Measurements from ENCODE around the gene ADRA2C. TPM values are rescaled to one million over a fixed set of nuclear protein-coding genes. Genes with fewer than 3 reads are reported as not detected.

The ADRA2C gene
- total RNA-seq, 1 donor from 2014 or later: 17.2 TPM

DNA sequence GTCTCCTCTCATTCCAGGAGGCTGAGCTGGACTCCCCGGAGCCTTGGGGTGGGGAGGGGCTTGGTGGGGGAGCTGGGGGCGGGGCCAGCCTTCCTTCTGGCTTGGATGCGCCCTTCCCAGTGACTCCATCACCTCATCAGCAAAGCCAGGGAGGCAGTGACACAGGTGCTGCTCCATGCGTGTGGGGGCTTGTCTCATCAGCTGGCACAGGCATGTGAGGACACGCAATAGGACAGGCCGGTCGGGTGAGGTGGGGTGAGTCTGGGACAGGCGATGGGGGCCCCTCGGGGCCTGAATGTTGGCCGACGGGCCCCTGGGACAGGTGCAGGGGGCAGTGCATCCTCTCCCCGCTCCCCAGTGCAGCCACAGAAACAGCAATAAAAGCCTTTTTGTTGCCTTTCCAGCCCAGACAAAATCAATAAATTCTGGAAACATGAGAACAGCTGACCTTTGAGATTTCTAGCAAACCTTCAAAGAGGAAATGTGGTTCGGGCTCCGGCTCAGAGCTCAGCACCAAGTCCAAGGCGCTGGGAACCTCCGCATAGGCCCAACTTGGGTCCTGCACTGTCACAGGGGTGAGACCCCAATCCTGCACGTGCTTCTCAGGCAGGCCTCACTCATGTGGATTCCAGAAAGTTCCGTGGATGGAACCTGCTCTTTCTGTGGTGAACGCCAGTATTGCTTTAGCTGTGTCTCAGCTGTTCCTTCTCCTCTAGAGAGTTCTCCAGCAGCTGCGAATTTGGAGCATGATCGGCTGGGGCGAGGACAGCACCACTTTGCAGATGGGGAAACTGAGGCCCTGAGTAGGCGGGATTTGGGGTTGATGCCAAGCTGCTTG is 18.5 kb downstream of the ADRA2C start:
- H3K27ac ChIP-seq: no peak overlapping the region
- no peak for DNase-seq (ENCODE audit: extremely low spot score in 2 of 2)
- H3K36me3 ChIP-seq: no peaks in the 10 kb centered on the region
- intact Hi-C loops (cut with DNase I): no loop called here
- H3K27me3 ChIP-seq: no peaks in the 10 kb centered on the region
- TF ChIP-seq POLR2A (IDR thresholded peaks at IDR 0.05): no peak
- no peak for TF ChIP-seq CTCF (IDR thresholded peaks at IDR 0.05)
- TF ChIP-seq POLR2AphosphoS5 (IDR thresholded peaks at IDR 0.05; ENCODE audit: insufficient read depth in 1 of 2, low read depth in 1 of 2): no peak
- H3K4me1 ChIP-seq: peaks cover 10% of the 10 kb centered on the region
- no peak overlapping the region for H3K4me3 ChIP-seq
- no peaks in the 10 kb centered on the region for H3K9me3 ChIP-seq

DNA sequence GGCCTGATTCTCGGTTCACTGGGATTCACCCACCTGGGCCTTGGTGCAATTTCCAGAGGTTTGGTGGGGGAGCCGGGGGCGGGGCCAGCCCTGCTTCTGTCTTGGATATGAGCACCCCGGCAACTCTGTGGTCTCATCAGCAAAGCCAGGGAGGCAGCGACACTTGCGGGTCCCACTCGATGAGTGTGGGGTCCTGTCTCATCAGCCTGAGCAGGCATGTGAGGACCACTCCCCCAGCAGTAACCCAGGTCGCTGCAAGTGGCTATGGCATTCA is 19.0 kb downstream of the ADRA2C start:
- Histone ChIP-seq H3K27ac (no peak overlapping the region), H3K9me3 (no peaks in the 10 kb centered on the region), H3K36me3 (no peaks in the 10 kb centered on the region), H3K27me3 (no peaks in the 10 kb centered on the region), H3K4me3 (no peak overlapping the region), H3K4me1 (peaks cover 10% of the 10 kb centered on the region)
- TF ChIP-seq POLR2AphosphoS5 (IDR thresholded peaks at IDR 0.05; ENCODE audit: insufficient read depth in 1 of 2, low read depth in 1 of 2) (no peak), CTCF (IDR thresholded peaks at IDR 0.05) (no peak), POLR2A (IDR thresholded peaks at IDR 0.05) (no peak)
- DNase-seq (ENCODE audit: extremely low spot score in 2 of 2): no peak
- intact Hi-C loops (cut with DNase I): no loop called here

DNA sequence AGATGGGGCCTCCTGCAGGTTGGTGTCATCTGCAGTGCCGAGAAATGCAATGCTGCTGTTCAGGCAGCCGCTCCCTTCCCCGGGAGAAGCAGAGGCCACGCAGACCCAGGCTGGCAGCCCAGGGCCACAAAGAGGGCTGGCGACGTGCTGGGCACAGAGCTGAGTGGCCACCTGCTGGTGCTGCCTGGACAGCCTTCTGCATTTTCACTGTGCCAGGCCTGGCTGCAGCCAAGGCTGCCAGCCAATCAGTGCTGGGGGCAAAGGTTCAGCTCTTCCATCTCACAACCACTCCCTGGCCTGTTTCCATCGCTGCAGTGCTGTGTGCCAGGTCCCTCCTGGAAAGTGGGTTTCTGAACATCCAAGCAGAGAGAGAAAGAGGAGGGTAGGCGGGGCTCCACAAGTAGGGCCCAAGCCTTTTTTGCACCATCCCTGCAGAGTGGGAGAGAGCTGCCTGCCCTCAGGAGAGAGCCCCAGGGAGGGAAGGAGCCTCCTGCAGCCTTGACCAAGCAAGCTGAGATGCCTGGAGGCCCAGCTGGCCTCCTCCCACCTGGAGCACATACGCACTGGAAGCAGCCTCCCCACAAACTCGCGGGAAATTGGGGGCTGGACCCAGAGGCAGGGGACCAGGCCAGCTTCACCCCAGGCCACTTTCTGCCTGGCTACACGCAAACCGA is 20.1 kb downstream of the ADRA2C start:
- Histone ChIP-seq H3K4me3 (no peak overlapping the region), H3K4me1 (peaks cover 10% of the 10 kb centered on the region), H3K27me3 (no peaks in the 10 kb centered on the region), H3K27ac (no peak overlapping the region), H3K36me3 (no peaks in the 10 kb centered on the region), H3K9me3 (no peaks in the 10 kb centered on the region)
- DNase-seq (ENCODE audit: extremely low spot score in 2 of 2): no peak
- TF ChIP-seq CTCF (IDR thresholded peaks at IDR 0.05): no peak
- intact Hi-C loops (cut with DNase I): no loop called here

DNA sequence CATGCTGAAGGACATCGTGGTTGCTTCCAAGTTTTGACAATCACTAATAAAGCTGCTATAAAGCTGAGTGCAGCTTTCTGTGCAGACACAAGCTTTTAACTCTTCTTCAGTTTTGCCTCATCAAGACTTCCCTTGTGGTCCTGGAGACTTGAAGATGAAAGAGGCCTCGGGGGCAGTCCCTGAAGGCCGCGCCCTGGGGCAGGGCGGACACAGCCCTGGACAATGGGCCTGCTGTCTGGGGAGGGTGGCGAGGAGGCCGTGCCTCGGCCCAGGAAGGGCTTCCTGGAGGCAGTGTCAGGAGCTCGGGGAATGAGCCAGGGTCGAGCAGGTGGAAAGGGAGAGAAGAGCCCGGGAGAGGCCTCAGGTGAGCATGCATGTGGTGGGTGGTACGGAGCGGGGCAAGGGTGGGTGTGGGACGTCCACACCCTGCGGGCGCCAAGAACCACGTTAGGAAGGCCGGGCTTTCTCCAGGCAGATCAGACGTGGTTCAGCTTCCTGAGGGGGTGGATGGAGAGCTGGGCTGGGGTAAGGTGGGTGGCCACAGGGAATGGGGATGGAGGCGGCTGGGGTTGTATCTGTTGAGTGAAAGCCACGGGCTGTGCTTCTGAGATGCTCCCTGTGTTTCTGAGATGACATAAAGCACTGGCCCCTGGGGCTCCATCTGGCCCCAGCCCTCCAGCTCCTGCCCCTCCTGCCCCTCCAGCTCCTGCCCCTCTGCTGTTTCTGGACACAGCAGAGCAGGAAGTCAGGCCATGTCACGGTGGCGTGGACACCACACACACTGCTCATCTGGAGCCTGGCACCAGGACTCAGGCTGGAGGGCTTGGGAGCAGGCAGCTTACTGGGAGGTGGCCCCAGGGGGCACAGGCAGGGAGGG is 21.5 kb downstream of the ADRA2C start:
- no peak overlapping the region for H3K27ac ChIP-seq
- H3K4me1 ChIP-seq: peaks cover 10% of the 10 kb centered on the region
- H3K36me3 ChIP-seq: no peaks in the 10 kb centered on the region
- DNase-seq (ENCODE audit: extremely low spot score in 2 of 2): no peak
- H3K9me3 ChIP-seq: no peaks in the 10 kb centered on the region
- TF ChIP-seq POLR2AphosphoS5 (IDR thresholded peaks at IDR 0.05; ENCODE audit: insufficient read depth in 1 of 2, low read depth in 1 of 2) (no peak), CTCF (IDR thresholded peaks at IDR 0.05) (no peak), POLR2A (IDR thresholded peaks at IDR 0.05) (no peak)
- no peaks in the 10 kb centered on the region for H3K27me3 ChIP-seq
- intact Hi-C loops (cut with DNase I): no loop called here
- H3K4me3 ChIP-seq: no peak overlapping the region
